GM18508 (cell line): ENCODE measurements around the gene PAK1.

Experiments used
- ATAC-seq: cut with Tn5 transposase; IDR thresholded peaks from one replicate; pipeline ENCODE4 v1.9.1; 2021; ENCODE audit warnings: moderate number of reproducible peaks; ENCODE audit not compliant: insufficient read depth, unreplicated experiment

The PAK1 gene

GRCh38 chr11:77475206-77475605, 1.3 kb upstream of the PAK1 start:
- no peak for ATAC-seq

- ATAC-seq: no peak
Observed at GRCh38 chr11:77474684-77475060, 778 bp upstream of the PAK1 start.

- ATAC-seq: no peak
Observed at GRCh38 chr11:77472991-77473800, 698 bp downstream of the PAK1 start.

DNA sequence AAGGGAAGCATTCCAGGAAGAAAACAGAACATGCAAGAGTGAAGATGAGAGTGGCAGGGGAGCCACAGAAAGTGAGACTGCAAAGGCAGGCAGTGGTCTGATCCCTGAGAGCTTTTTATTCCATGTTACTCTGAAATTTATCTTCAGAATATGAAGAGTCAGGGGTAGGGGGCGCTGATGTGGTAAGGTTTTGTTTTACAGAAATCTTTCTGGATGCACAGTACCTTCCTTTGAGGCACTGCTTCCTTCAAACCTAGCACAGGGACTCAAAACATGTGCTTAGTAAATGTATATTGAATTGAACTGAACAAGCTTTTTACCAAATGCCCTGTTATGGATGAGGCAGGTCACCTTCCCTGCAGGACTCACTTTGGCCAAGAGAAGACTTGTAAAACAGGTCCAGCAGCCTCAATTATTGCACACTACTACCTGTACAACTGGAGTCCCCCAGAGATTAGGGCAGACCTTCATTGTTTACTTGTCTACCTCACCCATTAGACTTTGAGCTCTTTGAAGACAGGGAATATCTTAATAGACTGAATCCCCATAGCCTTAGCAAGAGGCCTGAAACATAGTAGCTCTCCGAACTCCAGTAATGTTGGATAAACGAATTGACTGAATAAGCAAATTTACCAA, 2.2 kb downstream of the PAK1 start:
- ATAC-seq: no peak

DNA sequence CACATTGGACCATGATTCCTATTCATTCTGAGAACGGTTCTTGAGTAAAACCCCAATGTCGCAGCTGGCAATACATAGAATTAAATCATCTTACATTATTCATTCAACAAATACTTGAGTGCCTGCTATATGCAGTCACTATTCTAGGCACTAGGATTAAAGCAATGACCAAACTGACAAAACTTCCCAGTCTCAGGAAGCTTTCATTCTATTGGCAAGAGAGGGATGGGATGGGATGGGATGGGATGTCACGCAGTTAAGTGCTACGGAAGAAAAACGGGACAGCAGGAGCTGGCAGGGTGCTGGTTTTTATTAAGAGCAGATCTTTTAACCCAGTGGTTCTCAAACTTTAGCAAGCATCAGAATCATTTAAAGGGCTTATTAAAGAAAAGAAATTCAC, 2.9 kb downstream of the PAK1 start:
- no peak for ATAC-seq

GRCh38 chr11:77470504-77470903, 3.4 kb downstream of the PAK1 start:
- ATAC-seq: no peak

GRCh38 chr11:77468527-77468926, 5.4 kb downstream of the PAK1 start:
- ATAC-seq: no peak

DNA sequence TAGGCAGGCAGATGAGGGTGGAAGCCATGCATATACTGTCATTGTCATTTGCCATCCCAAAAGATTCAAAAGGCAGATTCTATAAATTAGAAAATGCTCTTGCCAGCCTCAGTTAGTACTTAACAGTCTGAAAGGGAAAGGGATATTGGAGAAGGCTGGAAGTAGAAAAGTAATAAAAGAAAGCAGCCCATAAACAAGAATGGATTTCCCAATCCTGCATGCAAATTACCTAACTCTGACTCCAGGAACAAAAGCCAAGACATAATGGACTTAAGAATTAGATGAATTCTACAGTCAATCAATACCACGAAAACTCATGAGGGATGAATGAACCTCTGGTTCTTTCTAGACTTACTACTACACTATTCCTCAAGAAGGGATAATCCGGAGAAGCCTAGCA, 5.9 kb downstream of the PAK1 start:
- no peak for ATAC-seq

- ATAC-seq: no peak
Observed at GRCh38 chr11:77467233-77467632, 6.7 kb downstream of the PAK1 start.

- ATAC-seq: no peak
Observed at GRCh38 chr11:77457340-77457739, 16.6 kb downstream of the PAK1 start.

DNA sequence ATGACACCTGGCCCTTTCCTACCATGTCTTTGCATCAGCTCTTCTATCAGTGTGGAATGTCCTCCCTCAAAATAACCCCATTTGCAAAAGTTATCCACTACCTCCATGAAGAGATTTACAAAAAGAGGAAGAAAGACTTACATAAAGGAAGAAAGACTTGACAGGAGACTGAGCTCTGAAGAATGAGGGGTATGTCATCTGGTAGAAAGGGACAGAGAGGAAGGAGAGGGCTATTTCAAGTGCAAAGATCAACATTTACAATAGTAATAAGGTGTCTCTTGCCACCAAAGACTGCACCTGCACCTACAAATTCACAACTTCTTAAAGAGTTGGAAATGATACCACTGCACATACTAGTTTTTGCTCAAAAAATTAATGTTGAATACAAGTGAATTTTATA, 18.2 kb downstream of the PAK1 start:
- ATAC-seq: no peak

DNA sequence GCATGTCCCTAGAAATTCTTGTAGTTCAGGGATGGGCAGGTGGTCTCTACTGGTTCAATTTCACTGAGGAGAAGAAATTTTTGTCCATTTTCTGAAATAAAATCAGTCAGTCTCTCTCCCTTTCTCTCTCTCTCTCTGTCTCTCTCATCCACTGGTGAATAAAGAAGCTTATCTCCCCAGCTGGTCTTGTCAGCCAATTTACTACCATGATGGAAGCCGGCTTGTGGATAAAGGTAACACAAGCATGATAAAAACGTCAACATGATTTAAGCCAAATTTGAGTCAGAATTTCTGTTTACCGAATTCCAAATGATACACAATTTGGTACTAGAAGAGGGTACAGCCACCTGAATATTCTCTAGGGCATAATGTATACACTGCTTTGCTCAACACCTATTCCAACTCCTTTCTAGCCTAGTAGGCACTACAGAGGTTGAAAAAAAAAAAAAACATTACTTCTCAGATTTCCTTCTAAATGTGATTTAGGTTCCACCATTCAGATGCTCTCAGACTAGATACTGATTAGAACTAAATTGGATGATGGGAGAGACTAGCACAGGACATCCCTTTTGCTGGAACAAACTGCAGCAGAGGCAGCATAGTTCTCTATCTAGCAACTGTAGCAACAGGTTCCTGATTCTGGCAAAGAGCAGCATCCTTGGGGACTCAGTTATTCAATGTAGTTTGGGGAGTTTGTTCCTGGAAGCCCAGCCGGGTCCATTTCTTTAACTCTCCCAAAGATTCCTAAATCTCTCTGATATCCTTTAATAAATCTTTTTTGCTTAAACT, 18.8 kb downstream of the PAK1 start:
- ATAC-seq: no peak

DNA sequence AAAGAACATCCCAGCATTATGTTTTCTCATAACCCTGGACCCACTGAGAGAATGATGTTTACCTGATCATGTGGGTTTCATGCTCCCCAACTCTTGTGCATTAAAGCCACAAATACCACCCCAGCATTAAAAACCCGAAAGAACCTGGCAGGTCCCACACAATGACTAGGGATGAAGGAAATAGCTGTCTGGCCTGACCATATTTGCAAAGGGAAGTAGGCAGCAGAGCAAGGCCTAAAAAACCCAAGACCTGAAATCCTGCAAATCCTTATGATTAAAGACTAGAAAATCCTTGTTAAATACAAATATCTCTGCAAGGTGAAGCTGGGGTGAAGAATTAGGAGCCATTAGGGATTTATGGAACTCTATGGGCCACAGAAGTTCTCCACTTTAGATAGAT, 23.7 kb downstream of the PAK1 start:
- no peak for ATAC-seq

- no peak for ATAC-seq
Observed at GRCh38 chr11:77449784-77450183, 24.1 kb downstream of the PAK1 start.

- no peak for ATAC-seq
Observed at GRCh38 chr11:77449060-77449521, 24.8 kb downstream of the PAK1 start.

- no peak for ATAC-seq
Observed at GRCh38 chr11:77448269-77448668, 25.6 kb downstream of the PAK1 start.

DNA sequence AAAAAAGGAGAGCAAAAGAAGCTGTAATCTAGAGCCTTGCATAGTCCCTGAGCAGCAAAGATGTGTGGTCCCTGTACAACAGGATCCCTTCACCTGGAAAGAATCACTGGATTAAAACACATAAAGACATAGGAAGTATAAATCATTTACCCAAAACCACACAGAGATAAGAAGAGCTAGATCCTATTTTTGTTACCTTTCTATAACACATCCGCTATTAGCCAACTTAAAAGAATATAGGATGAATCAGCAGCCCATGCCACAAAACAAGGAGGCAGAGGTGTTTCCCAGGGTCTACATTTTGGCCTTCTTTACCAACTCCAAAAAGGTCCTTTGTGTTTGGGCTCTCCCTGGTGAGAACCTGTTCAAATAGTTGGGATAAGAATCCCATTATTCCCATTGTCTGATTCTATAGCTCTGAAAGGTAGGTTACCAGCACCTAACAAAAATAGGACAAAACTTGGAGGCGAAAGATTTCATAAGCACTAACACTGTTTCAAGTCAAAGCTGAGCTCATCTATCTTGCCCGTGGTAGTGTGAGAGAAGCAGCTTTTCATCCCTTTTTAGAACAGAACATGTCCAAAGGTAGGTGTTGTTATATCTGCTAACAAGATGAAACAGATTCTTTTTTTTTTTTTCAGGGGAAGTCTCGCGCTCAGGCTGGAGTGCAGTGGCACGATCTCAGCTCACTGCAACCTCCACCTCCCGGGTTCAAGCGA, 26.8 kb downstream of the PAK1 start:
- ATAC-seq: no peak

GRCh38 chr11:77444261-77444660, 29.6 kb downstream of the PAK1 start:
- no peak for ATAC-seq

- ATAC-seq: peak; percentile 40
Observed at GRCh38 chr11:77442394-77443053, 31.4 kb downstream of the PAK1 start.

GRCh38 chr11:77441426-77441825, 32.5 kb downstream of the PAK1 start:
- ATAC-seq: no peak
